ENCODE results near the gene RRP12.

Gene RRP12

GRCh38 chr10:97307866-97308780 lies 93.0 kb downstream of the RRP12 start:
- DNase-seq: peak; percentile 5

GRCh38 chr10:97307441-97307840 lies 93.7 kb downstream of the RRP12 start:
- DNase-seq: no peak

All from NCI-H82 (cell line).